CD4-positive, alpha-beta T cell treated with Interleukin-6 at 100 ng/mL for 8 hours (primary cell): ENCODE measurements around the gene ERC1.

ENCODE experiments used
- DNase-seq: peaks from one replicate; pipeline ENCODE4 v3.0.0-alpha.2; 2020; ENCODE audit warnings: mixed read lengths, low spot score

ERC1 gene

DNA sequence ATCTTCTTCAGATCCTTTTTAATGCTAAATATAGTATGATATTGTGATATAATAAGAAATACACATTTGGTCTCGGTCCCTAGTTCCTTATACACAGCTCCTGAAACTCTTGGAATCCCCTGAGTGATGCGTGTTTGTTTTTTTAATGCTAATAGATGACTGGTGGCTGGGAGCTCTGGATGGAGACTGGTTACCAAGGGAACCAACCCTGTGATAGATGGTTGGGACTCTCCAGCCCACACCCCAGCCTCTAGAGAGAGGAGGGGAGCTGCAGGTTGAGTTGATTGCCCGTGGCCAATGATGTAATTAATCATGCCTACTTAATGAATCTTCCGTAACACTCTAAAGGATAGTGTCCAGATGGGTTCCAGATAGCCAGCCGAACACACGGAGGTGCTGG lies 462.8 kb downstream of the ERC1 start:
- no peak for DNase-seq

- no peak for DNase-seq
Measured at GRCh38 chr12:1456885-1457284, 465.9 kb downstream of the ERC1 start.

DNA sequence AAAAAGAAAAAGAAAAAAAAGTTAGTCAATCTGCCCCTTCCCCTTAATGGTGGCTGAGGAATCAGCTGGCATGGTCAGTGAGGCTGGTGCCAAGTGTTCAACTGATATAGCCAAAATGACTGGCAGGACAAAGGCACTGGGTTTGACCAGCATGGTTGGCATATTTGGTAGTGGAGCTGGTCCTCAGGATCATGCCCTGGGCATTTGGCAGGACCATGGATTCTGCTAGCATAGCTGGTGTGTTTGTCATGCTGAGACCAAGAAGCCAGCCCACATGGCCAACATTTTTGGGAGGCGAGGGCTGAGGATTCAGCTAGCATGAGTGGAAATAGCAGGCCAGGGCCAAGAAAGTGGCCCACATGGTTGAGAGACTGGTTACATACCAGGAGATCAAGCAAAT lies 466.9 kb downstream of the ERC1 start:
- DNase-seq = no peak

GRCh38 chr12:1459339-1459738 lies 468.3 kb downstream of the ERC1 start:
- DNase-seq = no peak

- no peak for DNase-seq
Measured at GRCh38 chr12:1463073-1463905, 472.3 kb downstream of the ERC1 start.

GRCh38 chr12:1464925-1465324 lies 473.9 kb downstream of the ERC1 start:
- no peak for DNase-seq

DNA sequence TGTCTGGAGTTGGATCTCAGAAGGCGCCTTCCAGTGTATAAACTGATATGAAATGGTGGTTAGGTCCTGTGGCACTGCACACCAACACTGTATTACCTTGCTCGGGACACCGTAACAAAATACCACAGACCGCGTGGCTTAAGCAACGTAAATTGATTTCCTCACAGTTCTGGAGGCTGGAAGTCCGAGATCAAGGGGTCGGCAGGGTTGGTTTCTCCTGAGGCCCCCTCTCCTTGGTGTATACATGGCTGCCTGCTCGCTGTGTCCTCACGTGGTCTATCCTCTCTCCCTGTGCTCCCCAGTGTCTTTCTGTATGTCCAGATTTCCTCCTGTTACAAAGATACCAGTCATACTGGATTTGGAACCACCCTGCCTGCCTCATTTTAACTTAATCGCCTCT lies 475.0 kb downstream of the ERC1 start:
- DNase-seq = no peak

- no peak for DNase-seq
Measured at GRCh38 chr12:1466481-1467154, 475.6 kb downstream of the ERC1 start.

- no peak for DNase-seq
Measured at GRCh38 chr12:1467710-1468109, 476.7 kb downstream of the ERC1 start.

GRCh38 chr12:1469070-1469469 lies 478.0 kb downstream of the ERC1 start:
- DNase-seq = no peak

DNA sequence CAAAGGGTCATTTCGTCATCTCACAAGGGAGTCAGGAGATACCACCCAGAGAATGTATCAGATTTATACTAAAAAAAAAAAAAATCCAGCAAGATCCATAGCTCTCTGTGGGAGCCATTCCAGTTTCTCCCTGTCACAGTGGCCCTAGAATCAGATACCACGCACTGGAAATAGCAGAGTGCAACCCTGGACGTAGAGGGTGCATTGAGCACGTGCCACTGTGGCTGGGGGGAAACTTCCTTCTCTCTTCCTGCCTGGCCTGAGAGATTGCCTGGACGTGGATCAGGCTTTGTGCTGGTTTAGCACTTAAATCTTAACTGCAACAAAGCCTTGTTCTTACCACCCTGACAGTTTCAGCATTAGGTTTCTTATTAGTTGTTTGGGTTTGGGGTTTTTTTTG lies 479.0 kb downstream of the ERC1 start:
- DNase-seq = no peak

GRCh38 chr12:1471224-1471623 lies 480.2 kb downstream of the ERC1 start:
- DNase-seq = no peak

DNA sequence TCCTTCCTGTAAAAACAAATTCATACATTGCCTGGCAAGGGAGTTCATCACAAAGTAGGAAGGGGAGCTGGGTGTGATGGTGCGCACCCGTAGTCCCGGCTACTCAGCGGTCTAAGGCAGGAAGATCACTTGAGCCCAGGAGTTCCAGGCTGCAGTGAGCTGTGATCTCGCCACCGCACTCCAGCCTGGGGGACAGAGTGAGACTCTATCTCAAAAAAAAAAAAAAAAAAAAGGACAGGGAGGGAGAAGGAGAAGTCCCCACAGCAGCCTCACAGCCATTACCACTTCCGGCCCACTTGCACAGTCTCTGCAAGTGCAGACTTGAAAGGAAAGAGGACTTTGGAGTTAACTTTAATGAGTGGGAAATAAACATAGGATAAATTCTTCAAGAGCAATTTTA lies 482.4 kb downstream of the ERC1 start:
- DNase-seq = peak; percentile 31

DNA sequence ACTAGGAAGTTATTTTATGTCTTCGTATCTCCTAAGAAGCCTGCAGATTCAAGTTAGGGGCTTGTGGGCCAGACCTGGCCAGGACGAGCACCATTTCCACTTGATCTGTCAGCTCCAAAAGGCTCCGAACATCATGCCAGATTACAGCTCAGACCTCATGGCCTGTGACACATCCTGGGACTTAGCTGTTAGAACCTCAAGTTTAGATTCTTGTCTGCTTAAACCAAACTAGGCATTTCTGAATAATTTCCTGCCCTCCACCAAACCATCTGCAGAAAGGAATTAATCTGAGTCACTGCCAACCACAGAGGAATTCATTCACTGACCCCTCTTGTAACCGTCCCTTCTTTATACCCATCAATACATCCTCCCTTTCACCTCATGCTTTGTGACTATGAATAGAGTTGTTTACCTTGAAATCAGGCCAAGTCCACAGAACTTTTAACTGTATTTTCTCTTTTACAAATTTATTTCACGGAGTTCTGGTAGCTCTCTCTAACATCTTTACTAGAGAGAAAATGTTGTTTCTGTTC lies 483.1 kb downstream of the ERC1 start:
- DNase-seq = no peak

GRCh38 chr12:1474574-1475153 lies 483.6 kb downstream of the ERC1 start:
- DNase-seq = no peak

DNA sequence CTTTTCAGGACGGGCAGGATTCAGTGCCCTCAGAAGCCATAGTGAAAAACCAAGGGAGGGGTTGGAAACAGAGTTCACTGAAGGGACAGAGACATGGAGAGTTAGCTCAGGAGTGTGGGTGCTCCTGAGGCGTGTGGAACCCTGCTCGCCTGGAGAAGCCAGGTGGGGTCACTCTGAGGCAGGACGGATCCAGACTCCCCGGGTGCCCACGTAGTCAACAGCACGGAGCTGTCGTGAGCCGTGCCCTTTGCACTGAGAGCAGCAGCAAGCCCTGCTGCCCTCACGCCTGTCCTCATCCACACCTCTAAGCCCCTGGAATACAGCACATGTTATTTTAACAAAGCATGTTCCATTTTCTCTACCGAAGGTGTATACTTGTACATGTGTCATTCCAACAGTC lies 488.6 kb downstream of the ERC1 start:
- no peak for DNase-seq

DNA sequence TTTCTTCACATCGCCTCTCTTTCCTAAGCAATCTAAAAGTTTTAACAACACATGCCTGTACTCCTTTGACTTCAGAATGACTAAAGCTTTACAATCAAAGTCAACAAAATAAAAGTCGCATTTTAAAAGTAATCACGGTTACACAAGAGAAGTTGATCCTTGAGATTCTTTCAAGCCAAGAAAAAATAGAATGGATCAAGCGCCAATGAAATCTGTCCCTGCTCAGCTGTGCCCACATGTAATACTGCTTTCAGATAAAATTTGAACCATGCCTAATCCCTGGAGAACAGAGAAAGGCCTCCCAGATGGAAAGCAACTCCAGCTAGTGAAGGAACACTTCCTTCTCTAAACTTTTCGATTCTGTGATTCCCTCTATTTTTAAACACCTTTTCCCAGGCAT lies 490.3 kb downstream of the ERC1 start:
- no peak for DNase-seq

DNA sequence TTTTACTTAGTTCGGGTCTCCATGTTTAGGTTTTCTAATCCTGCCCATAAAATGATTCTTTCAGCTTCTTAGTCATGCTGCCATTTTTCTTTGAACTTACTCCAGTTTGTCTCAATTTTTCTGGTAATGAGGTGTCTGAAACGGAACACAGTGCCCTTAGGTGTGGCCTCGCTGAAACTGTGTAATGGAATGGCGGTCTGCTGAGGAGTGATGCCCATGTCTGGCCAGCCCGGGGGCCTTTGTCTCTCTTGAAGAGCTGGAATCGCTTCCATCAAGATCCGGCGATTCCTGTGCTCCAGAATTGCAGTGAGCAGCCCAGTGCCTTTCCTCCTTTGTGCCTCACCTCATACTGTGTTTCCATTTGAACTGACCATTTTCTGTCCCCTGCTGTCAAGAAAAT lies 490.9 kb downstream of the ERC1 start:
- DNase-seq = no peak

DNA sequence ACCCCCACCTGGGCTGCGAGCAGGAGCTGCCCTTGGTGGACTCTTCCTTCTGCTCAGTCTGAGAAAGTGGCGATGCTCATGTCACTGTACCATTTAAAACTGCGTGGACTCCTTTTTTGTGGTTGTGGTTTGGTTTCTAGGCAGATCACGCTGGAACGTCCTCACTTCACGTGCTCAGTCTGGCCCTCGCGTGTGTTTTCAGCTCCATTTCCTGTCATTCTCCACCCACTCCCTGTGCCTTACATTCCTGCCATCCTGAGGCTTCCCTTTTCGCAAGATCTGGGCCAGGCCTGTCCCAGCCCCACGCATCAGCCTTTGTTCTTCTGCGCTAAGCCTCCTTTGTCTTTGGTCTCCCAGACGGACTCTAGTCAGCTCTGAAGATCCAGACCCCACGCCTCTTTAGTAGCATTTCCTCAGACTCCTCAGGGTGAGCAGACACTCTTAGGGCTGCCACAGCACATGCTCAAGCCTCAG lies 497.9 kb downstream of the ERC1 start:
- peak; percentile 42 for DNase-seq

DNA sequence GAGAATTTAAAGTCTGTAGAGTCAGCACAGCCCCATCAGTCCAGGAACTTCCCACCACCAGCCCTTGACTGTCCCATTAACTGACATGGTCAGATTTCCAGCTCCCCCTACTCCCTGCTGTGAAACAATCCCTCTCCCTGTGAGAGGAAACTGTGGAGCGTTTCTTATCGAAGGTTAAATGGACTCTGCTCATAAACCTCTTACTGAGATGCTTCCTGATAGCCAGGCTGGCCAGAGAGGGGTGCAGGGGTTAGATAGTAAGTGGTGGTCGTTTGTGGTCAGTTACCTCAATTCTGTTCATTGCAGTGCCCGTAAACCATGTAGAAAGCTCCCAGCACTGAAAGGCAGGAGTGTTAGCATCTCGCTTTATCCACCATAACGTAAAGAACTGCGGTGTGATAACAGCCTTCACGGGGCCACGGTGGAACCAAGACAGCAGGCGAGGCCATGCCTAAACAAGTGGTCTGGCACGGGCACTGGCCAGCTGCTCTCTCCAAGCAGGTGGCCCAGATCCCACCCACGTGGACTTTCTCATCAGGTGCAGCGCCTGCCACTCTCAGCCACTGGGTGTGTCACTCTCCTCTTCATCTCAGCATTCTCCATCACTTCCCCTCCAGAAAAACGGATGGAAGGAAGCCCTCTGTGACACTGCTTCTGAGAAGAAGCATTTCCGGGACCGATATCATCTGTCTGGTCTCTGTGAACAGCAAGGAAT lies 501.1 kb downstream of the ERC1 start:
- no peak for DNase-seq

DNA sequence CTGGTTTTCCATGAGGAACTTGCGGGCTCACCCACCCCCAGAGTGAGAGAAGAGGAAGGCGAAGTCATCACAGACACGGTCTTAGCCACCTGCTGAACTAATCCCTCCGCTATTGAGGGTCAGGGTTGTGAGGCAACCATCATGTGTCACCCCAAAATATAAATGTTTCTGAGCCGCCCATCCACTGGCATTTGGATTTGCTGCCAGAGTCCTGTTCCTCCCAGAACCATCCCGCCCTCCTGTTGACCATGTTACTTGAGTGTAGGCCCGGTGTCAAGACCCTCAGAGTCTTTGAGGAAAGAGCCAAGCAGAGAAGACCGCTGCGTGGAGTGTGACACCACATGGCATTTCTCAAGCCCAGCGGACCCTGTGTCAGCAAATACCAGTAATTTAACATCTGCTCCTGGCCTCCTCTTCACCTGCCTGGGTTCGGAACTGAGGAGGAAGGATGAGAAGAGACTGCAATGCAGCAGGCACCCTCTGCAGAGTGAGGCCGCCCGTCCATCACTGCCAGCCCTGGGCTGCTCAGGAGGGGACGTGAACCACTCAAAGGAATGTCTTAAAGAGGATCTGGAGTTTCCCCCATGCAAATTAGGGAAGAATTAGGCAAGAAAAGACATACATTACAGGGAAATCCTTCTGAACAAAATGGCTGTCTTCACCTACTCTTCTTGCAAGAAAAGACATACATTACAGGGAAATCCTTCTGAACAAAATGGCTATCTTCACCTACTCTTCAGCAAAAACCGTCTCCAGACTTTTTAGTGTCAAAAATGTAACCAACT lies 502.9 kb downstream of the ERC1 start:
- no peak for DNase-seq
